ENCODE measurements around the gene TMEM108.

Gene TMEM108

GRCh38 chr3:133366921-133367320 is 328.7 kb downstream of the TMEM108 start:
- DNase-seq, result no peak

- no peak for DNase-seq
Measured at GRCh38 chr3:133367403-133367802, 329.2 kb downstream of the TMEM108 start.

- no peak for DNase-seq
Measured at GRCh38 chr3:133367956-133368355, 329.8 kb downstream of the TMEM108 start.

GRCh38 chr3:133368371-133369067 is 330.3 kb downstream of the TMEM108 start:
- DNase-seq, result no peak

GRCh38 chr3:133369068-133369440 is 330.9 kb downstream of the TMEM108 start:
- no peak for DNase-seq

- no peak for DNase-seq
Measured at GRCh38 chr3:133371181-133371580, 333.0 kb downstream of the TMEM108 start.

GRCh38 chr3:133371676-133372075 is 333.5 kb downstream of the TMEM108 start:
- no peak for DNase-seq

- DNase-seq, result no peak
Measured at GRCh38 chr3:133374708-133375402, 336.7 kb downstream of the TMEM108 start.

- no peak for DNase-seq
Measured at GRCh38 chr3:133375403-133375745, 337.2 kb downstream of the TMEM108 start.

GRCh38 chr3:133376810-133377209 is 338.6 kb downstream of the TMEM108 start:
- DNase-seq, result no peak

- no peak for DNase-seq
Measured at GRCh38 chr3:133377396-133377795, 339.2 kb downstream of the TMEM108 start.

- DNase-seq, result no peak
Measured at GRCh38 chr3:133379926-133380325, 341.7 kb downstream of the TMEM108 start.

GRCh38 chr3:133380481-133381225 is 342.5 kb downstream of the TMEM108 start:
- no peak for DNase-seq

GRCh38 chr3:133381346-133382109 is 343.3 kb downstream of the TMEM108 start:
- no peak for DNase-seq

- no peak for DNase-seq
Measured at GRCh38 chr3:133383175-133383574, 345.0 kb downstream of the TMEM108 start.

- DNase-seq, result no peak
Measured at GRCh38 chr3:133383741-133384140, 345.6 kb downstream of the TMEM108 start.

GRCh38 chr3:133384331-133385027 is 346.3 kb downstream of the TMEM108 start:
- DNase-seq, result peak; percentile 31 to 46

GRCh38 chr3:133386876-133387275 is 348.7 kb downstream of the TMEM108 start:
- DNase-seq, result no peak

GRCh38 chr3:133387341-133387740 is 349.1 kb downstream of the TMEM108 start:
- no peak for DNase-seq

GRCh38 chr3:133388696-133389395 is 350.7 kb downstream of the TMEM108 start:
- no peak for DNase-seq

GRCh38 chr3:133390715-133391114 is 352.5 kb downstream of the TMEM108 start:
- DNase-seq, result no peak

- no peak for DNase-seq
Measured at GRCh38 chr3:133393204-133393603, 355.0 kb downstream of the TMEM108 start.

Measured in activated CD4-positive, alpha-beta T cell treated with anti-CD3 and anti-CD28 coated beads, Interleukin-2, amount 50 U/mL, for 48 hours (primary cell).